Measurements from ENCODE around the gene DOCK4.

Gene DOCK4

DNA sequence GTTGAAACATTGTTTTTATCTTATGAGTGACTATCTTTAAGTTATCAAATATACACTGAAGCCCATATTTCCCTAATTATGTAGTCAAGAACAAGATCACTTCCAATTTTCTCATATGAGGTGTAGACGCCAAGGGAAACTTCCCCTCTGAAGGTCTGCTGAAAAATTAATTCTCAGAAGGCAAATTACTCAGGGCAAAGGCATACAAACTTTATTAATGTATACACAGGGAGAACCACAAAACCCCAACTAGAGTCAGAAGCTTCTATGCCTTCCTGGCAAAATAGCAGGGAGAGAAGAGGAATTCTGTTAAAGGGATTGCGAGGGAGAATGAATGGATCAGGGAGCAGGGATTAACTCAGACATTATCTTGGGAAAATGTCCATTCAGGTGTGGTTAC lies 83.4 kb downstream of the DOCK4 start:
- no peak for DNase-seq
- Histone ChIP-seq H3K4me1 (no peaks in the 10 kb centered on the region), H3K27ac (no peak overlapping the region), H3K4me3 (no peak overlapping the region), H3K36me3 (no peaks in the 10 kb centered on the region), H3K9me3 (no peaks in the 10 kb centered on the region), H3K27me3 (no peaks in the 10 kb centered on the region)
- TF ChIP-seq CTCF (IDR thresholded peaks at IDR 0.05): no peak
- intact Hi-C loops (cut with DNase I; ENCODE audit: low total_unique reads): no loop called here

GRCh38 chr7:112122144-112122543 lies 84.1 kb downstream of the DOCK4 start:
- no peak for TF ChIP-seq CTCF (IDR thresholded peaks at IDR 0.05)
- Histone ChIP-seq H3K27ac (no peak overlapping the region), H3K36me3 (no peaks in the 10 kb centered on the region), H3K27me3 (no peaks in the 10 kb centered on the region), H3K4me1 (no peaks in the 10 kb centered on the region), H3K4me3 (no peak overlapping the region), H3K9me3 (no peaks in the 10 kb centered on the region)
- intact Hi-C loops (cut with DNase I; ENCODE audit: low total_unique reads): no loop called here
- no peak for DNase-seq

DNA sequence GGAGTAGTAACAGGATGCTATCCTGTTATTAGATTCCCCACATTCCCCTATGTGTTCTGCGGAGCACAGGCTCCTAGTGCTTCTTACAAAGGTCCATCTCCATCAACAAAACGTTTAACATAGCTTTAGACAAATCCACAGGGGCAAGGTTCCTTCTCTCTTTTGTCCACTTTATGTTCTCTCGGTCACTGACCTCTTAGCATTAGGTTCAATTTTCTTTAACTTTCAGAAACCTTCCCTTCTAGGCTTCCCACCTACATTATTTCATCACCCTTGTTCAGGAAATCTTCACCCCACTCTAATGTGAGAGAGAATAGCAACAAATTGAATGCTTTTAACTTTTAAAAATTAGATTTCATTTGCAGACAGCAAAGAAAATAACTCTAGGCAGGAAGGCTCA lies 84.9 kb downstream of the DOCK4 start:
- intact Hi-C loops (cut with DNase I; ENCODE audit: low total_unique reads): no loop called here
- no peak overlapping the region for H3K27ac ChIP-seq
- H3K27me3 ChIP-seq: no peaks in the 10 kb centered on the region
- H3K36me3 ChIP-seq: no peaks in the 10 kb centered on the region
- H3K4me3 ChIP-seq: no peak overlapping the region
- no peak for DNase-seq
- H3K9me3 ChIP-seq: no peaks in the 10 kb centered on the region
- no peak for TF ChIP-seq CTCF (IDR thresholded peaks at IDR 0.05)
- H3K4me1 ChIP-seq: no peaks in the 10 kb centered on the region

GRCh38 chr7:112120696-112121217 lies 85.4 kb downstream of the DOCK4 start:
- no peaks in the 10 kb centered on the region for H3K9me3 ChIP-seq
- H3K27ac ChIP-seq: no peak overlapping the region

GRCh38 chr7:112118581-112119566 lies 87.3 kb downstream of the DOCK4 start:
- intact Hi-C loops (cut with DNase I; ENCODE audit: low total_unique reads): no loop called here
- Histone ChIP-seq H3K27me3 (no peaks in the 10 kb centered on the region), H3K36me3 (no peaks in the 10 kb centered on the region), H3K4me3 (no peak overlapping the region), H3K4me1 (no peaks in the 10 kb centered on the region), H3K27ac (no peak overlapping the region), H3K9me3 (no peaks in the 10 kb centered on the region)
- DNase-seq: no peak
- no peak for TF ChIP-seq CTCF (IDR thresholded peaks at IDR 0.05)

More at GRCh38 chr7:112120696-112121217, 85.4 kb downstream of the DOCK4 start:
- Histone ChIP-seq H3K4me1 (no peaks in the 10 kb centered on the region), H3K36me3 (no peaks in the 10 kb centered on the region), H3K4me3 (no peak overlapping the region), H3K27me3 (no peaks in the 10 kb centered on the region)
- intact Hi-C loops (cut with DNase I; ENCODE audit: low total_unique reads): no loop called here
- no peak for DNase-seq
- no peak for TF ChIP-seq CTCF (IDR thresholded peaks at IDR 0.05)
